HEK293 (cell line): Measurements from ENCODE around the gene SHBG.

Experiments
- CTCF ChIA-PET: fragments of 350-600 bp; formaldehyde crosslinking; extraction: SDS; loops from one replicate; lab custom pipeline; 2021; ENCODE audit warnings: antibody characterized with exemption; lab: Yijun Ruan, JAX
- POLR2A ChIA-PET: fragments of 300-600 bp; formaldehyde crosslinking; extraction: SDS; loops from one replicate; lab custom pipeline; 2020; ENCODE audit warnings: antibody characterized with exemption, inconsistent platforms; lab: Yijun Ruan, JAX
- H3K27ac ChIP-seq: fragments of 200-500 bp; sonication (Bioruptor generic); 2 replicates; pipeline ENCODE4 v1.5.1; 2014; ENCODE audit warnings: low read depth, low read length, control low read depth, inconsistent platforms; ENCODE audit errors: extremely low read depth
- H3K36me3 ChIP-seq, 2 experiments: fragments of 200-500 bp in 1 of 2; sonication (Bioruptor generic) in 1 of 2; 1 replicate in 1 of 2; 2 replicates in 1 of 2; pipeline ENCODE4 v1.5.1; 2014 to 2017; ENCODE audit warnings: inconsistent platforms in 2 of 2, low read length in 2 of 2; ENCODE audit not compliant: control insufficient read depth in 2 of 2, insufficient read depth in 1 of 2
- H3K4me1 ChIP-seq: fragments of 200-500 bp; sonication (Bioruptor generic); 2 replicates; pipeline ENCODE4 v1.5.1; 2014; ENCODE audit warnings: mild to moderate bottlenecking, low read length, inconsistent platforms; ENCODE audit not compliant: control insufficient read depth, insufficient read depth
- H3K4me3 ChIP-seq: 2 replicates; pipeline ENCODE4 v1.5.1; 2011; ENCODE audit warnings: low read depth, mild to moderate bottlenecking, control low read depth, low read length, moderate library complexity
- H3K9me3 ChIP-seq: fragments of 200-500 bp; sonication (Bioruptor generic); 2 replicates; pipeline ENCODE4 v1.5.1; 2014; ENCODE audit warnings: low read depth, low read length, inconsistent platforms; ENCODE audit not compliant: control insufficient read depth, insufficient read depth
- BCL6B ChIP-seq: fragments of 450-650 bp; formaldehyde crosslinking; IDR thresholded peaks from 2 replicates; pipeline ENCODE4 v1.5.1; 2017; ENCODE audit warnings: missing biosample characterization, missing genetic modification characterization
- HIC1 ChIP-seq: fragments of 450-650 bp; formaldehyde crosslinking; IDR thresholded peaks from 2 replicates; pipeline ENCODE4 v1.5.1; 2016; ENCODE audit warnings: missing biosample characterization, missing genetic modification characterization
- PBX3 ChIP-seq: sonication (generic); formaldehyde crosslinking; IDR thresholded peaks from 2 replicates; pipeline ENCODE4 v1.8.1; 2022; ENCODE audit warnings: mild to moderate bottlenecking, moderate library complexity, missing genetic modification reagents
- SALL2 ChIP-seq: fragments of 450-650 bp; formaldehyde crosslinking; IDR thresholded peaks from 2 replicates; pipeline ENCODE4 v1.5.0; 2017; ENCODE audit warnings: missing biosample characterization, mild to moderate bottlenecking, missing genetic modification characterization, borderline replicate concordance
- YY2 ChIP-seq: fragments of 450-650 bp; formaldehyde crosslinking; IDR thresholded peaks from 2 replicates; pipeline ENCODE4 v1.5.1; 2016; ENCODE audit warnings: missing biosample characterization, missing genetic modification characterization
- ZBTB7A ChIP-seq: fragments of 450-650 bp; formaldehyde crosslinking; IDR thresholded peaks from 2 replicates; pipeline ENCODE4 v1.5.1; 2016; ENCODE audit warnings: low read depth, missing biosample characterization, missing genetic modification characterization
- ZFP37 ChIP-seq: fragments of 450-650 bp; formaldehyde crosslinking; IDR thresholded peaks from 2 replicates; pipeline ENCODE4 v1.5.1; 2016; ENCODE audit warnings: missing biosample characterization, missing genetic modification characterization
- ZNF354C ChIP-seq: fragments of 450-650 bp; formaldehyde crosslinking; IDR thresholded peaks from 2 replicates; pipeline ENCODE4 v1.5.1; 2016; ENCODE audit warnings: missing biosample characterization, missing genetic modification characterization, low read depth, borderline replicate concordance
- ZNF426 ChIP-seq: fragments of 450-650 bp; formaldehyde crosslinking; IDR thresholded peaks from 2 replicates; pipeline ENCODE4 v1.5.1; 2017; ENCODE audit warnings: missing biosample characterization, missing genetic modification characterization, mild to moderate bottlenecking, inconsistent platforms, moderate library complexity
- ZNF514 ChIP-seq: fragments of 450-650 bp; formaldehyde crosslinking; IDR thresholded peaks from 2 replicates; pipeline ENCODE4 v1.5.1; 2016; ENCODE audit warnings: missing biosample characterization, missing genetic modification characterization
- ZNF629 ChIP-seq: fragments of 450-650 bp; formaldehyde crosslinking; IDR thresholded peaks from 2 replicates; pipeline ENCODE4 v1.5.1; 2017; ENCODE audit warnings: missing biosample characterization, missing genetic modification characterization
- ZNF645 ChIP-seq: fragments of 450-650 bp; formaldehyde crosslinking; IDR thresholded peaks from 2 replicates; pipeline ENCODE4; 2016; ENCODE audit warnings: missing biosample characterization, missing genetic modification characterization
- ZNF747 ChIP-seq: fragments of 450-650 bp; formaldehyde crosslinking; IDR thresholded peaks from 2 replicates; pipeline ENCODE4 v1.5.1; 2016; ENCODE audit warnings: missing biosample characterization, missing genetic modification characterization
- ZNF776 ChIP-seq: fragments of 450-650 bp; formaldehyde crosslinking; IDR thresholded peaks from 2 replicates; pipeline ENCODE4 v1.5.0; 2017; ENCODE audit warnings: missing biosample characterization, missing genetic modification characterization, borderline replicate concordance
- ZNF830 ChIP-seq: fragments of 450-650 bp; IDR thresholded peaks from 2 replicates; pipeline ENCODE4 v1.5.0; 2018; ENCODE audit warnings: missing biosample characterization, missing genetic modification characterization, low read depth, mild to moderate bottlenecking, moderate library complexity
- ZNF843 ChIP-seq: fragments of 450-650 bp; formaldehyde crosslinking; IDR thresholded peaks from 2 replicates; pipeline ENCODE4 v1.5.1; 2016; ENCODE audit warnings: missing biosample characterization, missing genetic modification characterization
- ZXDB ChIP-seq: fragments of 450-650 bp; formaldehyde crosslinking; IDR thresholded peaks from 2 replicates; pipeline ENCODE4 v1.5.1; 2016; ENCODE audit warnings: missing biosample characterization, missing genetic modification characterization
- TF ChIP-seq, protein P1 (sequence below): fragments of 450-650 bp; formaldehyde crosslinking; IDR thresholded peaks from 2 replicates; pipeline ENCODE4 v1.5.1; 2016; ENCODE audit warnings: missing biosample characterization, missing genetic modification characterization
- TF ChIP-seq, protein P2 (sequence below): fragments of 450-650 bp; formaldehyde crosslinking; IDR thresholded peaks from 2 replicates; pipeline ENCODE4 v1.5.1; 2017; ENCODE audit warnings: missing biosample characterization, mild to moderate bottlenecking, missing genetic modification characterization, moderate library complexity

The SHBG gene

DNA sequence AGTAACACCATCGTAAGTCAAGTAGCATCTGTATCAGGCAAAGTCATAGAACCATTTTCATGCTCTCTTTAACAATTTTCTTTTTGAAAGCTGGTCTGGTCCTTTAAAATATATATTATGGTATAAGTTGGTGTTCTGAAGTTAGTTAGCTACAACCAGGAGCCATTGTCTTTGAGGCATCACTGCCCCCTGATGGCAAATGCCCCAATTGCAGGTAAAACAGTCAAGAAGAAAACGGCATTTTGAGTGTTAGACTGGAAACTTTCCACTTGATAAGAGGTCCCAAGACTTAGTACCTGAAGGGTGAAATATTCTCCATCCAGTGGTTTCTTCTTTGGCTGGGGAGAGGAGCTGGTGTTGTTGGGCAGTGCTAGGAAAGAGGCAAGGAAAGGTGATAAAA, 43.3 kb downstream of the SHBG start (continued):
- TF ChIP-seq, protein P1, sequence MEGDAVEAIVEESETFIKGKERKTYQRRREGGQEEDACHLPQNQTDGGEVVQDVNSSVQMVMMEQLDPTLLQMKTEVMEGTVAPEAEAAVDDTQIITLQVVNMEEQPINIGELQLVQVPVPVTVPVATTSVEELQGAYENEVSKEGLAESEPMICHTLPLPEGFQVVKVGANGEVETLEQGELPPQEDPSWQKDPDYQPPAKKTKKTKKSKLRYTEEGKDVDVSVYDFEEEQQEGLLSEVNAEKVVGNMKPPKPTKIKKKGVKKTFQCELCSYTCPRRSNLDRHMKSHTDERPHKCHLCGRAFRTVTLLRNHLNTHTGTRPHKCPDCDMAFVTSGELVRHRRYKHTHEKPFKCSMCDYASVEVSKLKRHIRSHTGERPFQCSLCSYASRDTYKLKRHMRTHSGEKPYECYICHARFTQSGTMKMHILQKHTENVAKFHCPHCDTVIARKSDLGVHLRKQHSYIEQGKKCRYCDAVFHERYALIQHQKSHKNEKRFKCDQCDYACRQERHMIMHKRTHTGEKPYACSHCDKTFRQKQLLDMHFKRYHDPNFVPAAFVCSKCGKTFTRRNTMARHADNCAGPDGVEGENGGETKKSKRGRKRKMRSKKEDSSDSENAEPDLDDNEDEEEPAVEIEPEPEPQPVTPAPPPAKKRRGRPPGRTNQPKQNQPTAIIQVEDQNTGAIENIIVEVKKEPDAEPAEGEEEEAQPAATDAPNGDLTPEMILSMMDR (tag by site-specific recombination): 0 out of 2 replicates have a peak, but pooled peaks have one; percentile 7
- TF ChIP-seq PBX3 (CRISPR knock-in tag): no peak
- TF ChIP-seq, all 188 proteins: peak for 2

GRCh38 chr17:7674934-7675333, 45.0 kb downstream of the SHBG start:
- TF ChIP-seq ZNF830: no peak
- TF ChIP-seq ZNF514 (tag by site-specific recombination): no peak
- no peak for TF ChIP-seq HIC1 (tag by site-specific recombination)
- TF ChIP-seq YY2 (tag by site-specific recombination): no peak
- TF ChIP-seq ZNF354C: no peak
- TF ChIP-seq ZNF747 (tag by site-specific recombination): no peak
- TF ChIP-seq ZNF629 (tag by site-specific recombination): no peak
- TF ChIP-seq ZNF426 (tag by site-specific recombination): no peak
- no peak for TF ChIP-seq SALL2 (tag by site-specific recombination)
- TF ChIP-seq ZNF776: no peak
- no peak for TF ChIP-seq ZNF645 (tag by site-specific recombination)
- no peak for TF ChIP-seq ZNF843
- TF ChIP-seq BCL6B (tag by site-specific recombination): no peak
- TF ChIP-seq ZBTB7A: no peak
- TF ChIP-seq ZFP37 (tag by site-specific recombination): no peak
- no peak for TF ChIP-seq ZXDB (tag by site-specific recombination)
- TF ChIP-seq, protein P2, sequence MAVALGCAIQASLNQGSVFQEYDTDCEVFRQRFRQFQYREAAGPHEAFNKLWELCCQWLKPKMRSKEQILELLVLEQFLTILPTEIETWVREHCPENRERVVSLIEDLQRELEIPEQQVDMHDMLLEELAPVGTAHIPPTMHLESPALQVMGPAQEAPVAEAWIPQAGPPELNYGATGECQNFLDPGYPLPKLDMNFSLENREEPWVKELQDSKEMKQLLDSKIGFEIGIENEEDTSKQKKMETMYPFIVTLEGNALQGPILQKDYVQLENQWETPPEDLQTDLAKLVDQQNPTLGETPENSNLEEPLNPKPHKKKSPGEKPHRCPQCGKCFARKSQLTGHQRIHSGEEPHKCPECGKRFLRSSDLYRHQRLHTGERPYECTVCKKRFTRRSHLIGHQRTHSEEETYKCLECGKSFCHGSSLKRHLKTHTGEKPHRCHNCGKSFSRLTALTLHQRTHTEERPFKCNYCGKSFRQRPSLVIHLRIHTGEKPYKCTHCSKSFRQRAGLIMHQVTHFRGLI (tag by site-specific recombination): no peak
- TF ChIP-seq, all 188 proteins: peak for 0
- CTCF ChIA-PET: interaction anchor here (0.7 to 5.6 kb wide), 4 partner anchors 13 to 147 kb away, joined by 3 to 50 read pairs (median 7); partner anchors contain the start of gene TP53
- Histone ChIP-seq H3K9me3 (no peaks in the 10 kb centered on the region), H3K36me3 (peaks cover 48 to 60% of the 10 kb centered on the region in 2 experiments), H3K27ac (no peak overlapping the region), H3K4me1 (no peaks in the 10 kb centered on the region), H3K4me3 (no peak overlapping the region)
- POLR2A ChIA-PET: interaction anchor here (0.7 to 4.9 kb wide), 4 partner anchors 11 to 498 kb away, joined by 3 to 38 read pairs (median 4); partner anchors contain the start of genes TP53 and WRAP53
